HepG2 (cell line): ENCODE measurements around the gene TMEM170B. TPM values are rescaled to one million over a fixed set of nuclear protein-coding genes. Genes with fewer than 3 reads are reported as not detected.

Experiments used
- ATAC-seq: fragments of 200-7000 bp; cut with Tn5 transposase; 3 replicates; pipeline ENCODE4 v1.9.1; 2020; ENCODE audit warnings: mild to moderate bottlenecking, moderate library complexity
- BruUV-seq: library from RNA; stranded (reverse); fragments of 400-500 nt; replicated peaks from 2 replicates; lab custom pipeline; 2021; lab: Mats Ljungman, UMichigan
- CTCF ChIA-PET: fragments of 300-600 bp; formaldehyde crosslinking; extraction: SDS; loops from one replicate; lab custom pipeline; 2021; ENCODE audit warnings: low total read pairs, inconsistent platforms, low intra/inter-chr PET ratio; lab: Yijun Ruan, JAX
- POLR2A ChIA-PET: fragments of 350-600 bp; sonication (Branson Sonifier 250); formaldehyde crosslinking; loops from one replicate; lab custom pipeline; 2020; ENCODE audit warnings: antibody characterized with exemption, inconsistent platforms; lab: Yijun Ruan, JAX
- DNase-seq: peaks from one replicate; pipeline ENCODE4 v3.0.0-alpha.2; 2015; ENCODE audit warnings: low spot score
- FAIRE-seq: peaks from 3 replicates; lab custom pipeline; 2011; peaks lifted over from hg19 to GRCh38; lab: Jason Lieb, UNC
- H2AFZ ChIP-seq: one replicate; pipeline ENCODE4 v1.6.1; 2011; ENCODE audit warnings: low read length, inconsistent platforms
- H3K27ac ChIP-seq: fragments of 300-600 bp; 3 replicates; pipeline ENCODE4 v1.8.0; 2011; ENCODE audit warnings: mixed run types, mild to moderate bottlenecking, mixed read lengths, low read length, inconsistent platforms; ENCODE audit not compliant: insufficient read depth; ENCODE audit errors: extremely low read length
- H3K27me3 ChIP-seq, 2 experiments: fragments of 200-600 bp in 1 of 2; 2 replicates in 1 of 2; 3 replicates in 1 of 2; pipeline versions ENCODE4 v1.6.0 to v1.8.0; 2011; ENCODE audit warnings: low read length in 2 of 2, mild to moderate bottlenecking in 2 of 2, moderate library complexity in 2 of 2, inconsistent platforms in 1 of 2; ENCODE audit not compliant: insufficient read depth in 2 of 2, control insufficient read depth in 1 of 2
- H3K36me3 ChIP-seq, 2 experiments: fragments of 200-600 bp in 1 of 2; replicated peaks in 1 of 2; 2 replicates in 1 of 2; 3 replicates in 1 of 2; pipeline versions ENCODE4 v1.5.1 to v1.8.0; 2011; ENCODE audit warnings: low read length in 2 of 2, inconsistent platforms in 1 of 2; ENCODE audit not compliant: insufficient read depth in 2 of 2, control insufficient read depth in 1 of 2
- H3K4me1 ChIP-seq: 2 replicates; pipeline ENCODE4 v1.5.1; 2012; ENCODE audit warnings: low read length, inconsistent platforms; ENCODE audit not compliant: insufficient read depth
- H3K4me2 ChIP-seq: 2 replicates; pipeline ENCODE4 v1.6.0; 2011; ENCODE audit warnings: low read depth, low read length, inconsistent platforms
- H3K4me3 ChIP-seq, 3 experiments: fragments of 200-600 bp in 1 of 3; sonication (generic), shearing (Covaris generic) in 1 of 3; replicated peaks in 1 of 3; 2 replicates each; pipeline ENCODE4 v1.5.1; 2011 to 2016; ENCODE audit warnings: low read length in 3 of 3, inconsistent platforms in 2 of 3, low read depth in 2 of 3, mild to moderate bottlenecking in 2 of 3, control low read depth in 1 of 3, mixed read lengths in 1 of 3; ENCODE audit not compliant: insufficient read depth in 1 of 3
- H3K79me2 ChIP-seq: one replicate; pipeline ENCODE4 v1.6.1; 2011; ENCODE audit warnings: low read length, inconsistent platforms; ENCODE audit not compliant: insufficient read depth
- H3K9ac ChIP-seq: 2 replicates; pipeline ENCODE4 v1.6.0; 2011; ENCODE audit warnings: mild to moderate bottlenecking, low read depth, low read length, inconsistent platforms; ENCODE audit not compliant: insufficient read depth
- H3K9me3 ChIP-seq: 2 replicates; pipeline ENCODE4 v1.5.1; 2012; ENCODE audit warnings: mild to moderate bottlenecking, low read length
- H4K20me1 ChIP-seq: 2 replicates; pipeline ENCODE4 v1.6.0; 2011; ENCODE audit warnings: inconsistent platforms, mild to moderate bottlenecking, low read length, moderate library complexity; ENCODE audit not compliant: insufficient read depth
- DNMT3B ChIP-seq: conservative IDR thresholded peaks from 2 replicates; pipeline ENCODE4 v1.6.1; 2016; ENCODE audit warnings: missing biosample characterization, control low read depth
- DR1 ChIP-seq: sonication (generic); formaldehyde crosslinking; IDR thresholded peaks from 2 replicates; pipeline ENCODE4 v1.8.0; 2021; ENCODE audit warnings: mild to moderate bottlenecking, missing genetic modification reagents, inconsistent platforms
- FOXA1 ChIP-seq, 2 experiments: fragments of 450-650 bp in 1 of 2; sonication (generic) in 1 of 2; formaldehyde crosslinking in 1 of 2; IDR thresholded peaks; 2 replicates each; pipeline versions ENCODE4 v1.4.0 to v1.6.1; 2016 to 2020; ENCODE audit warnings: missing genetic modification reagents in 1 of 2
- MAFF ChIP-seq: IDR thresholded peaks from 2 replicates; pipeline ENCODE4 v1.6.1; 2011; ENCODE audit warnings: low read depth, low read length, improper control_type of control experiment
- MAFK ChIP-seq, 2 experiments: IDR thresholded peaks in 1 of 2; conservative IDR thresholded peaks in 1 of 2; 2 replicates each; pipeline ENCODE4 v1.6.1; 2011; ENCODE audit warnings: improper control_type of control experiment in 2 of 2, low read length in 2 of 2
- NR1H2 ChIP-seq: sonication (generic); formaldehyde crosslinking; IDR thresholded peaks from 2 replicates; pipeline ENCODE4 v1.8.1; 2022; ENCODE audit warnings: low read depth, missing genetic modification reagents, borderline replicate concordance
- ZBTB25 ChIP-seq: IDR thresholded peaks from 2 replicates; pipeline ENCODE4 v1.6.1; 2018; ENCODE audit warnings: missing genetic modification reagents
- WGBS: methylation state at CpG from one replicate; pipeline ENCODE4 v1.1.6; 2017; ENCODE audit warnings: low lambda C conversion rate; 5-methylcytosine and 5-hydroxymethylcytosine counted together
- in situ Hi-C: cut with HindIII; loops from 2 replicates; pipeline ENCODE4 v1.10.0; 2017; ENCODE audit warnings: low pct_unique_long_range_greater_than_20kb; ENCODE audit not compliant: extremely low pct_ligation_motif_present
- intact Hi-C: fragments of 100-400 bp; cut with micrococcal nuclease; formaldehyde crosslinking; loops from one replicate; pipeline ENCODE4 v1.10.0; 2022; ENCODE audit not compliant: unreplicated experiment
- polyA plus RNA-seq, 8 experiments: library from polyadenylated mRNA; depleted of rRNA in 3 of 8; stranded (reverse) in 7 of 8; unstranded in 1 of 8; fragments of >200 nt; fragmentation: Illumina TruSeq in 4 of 8; extraction: Trizol in 4 of 8; gene quantifications; 2 replicates each; pipeline versions ENCODE4 v1.2.1 to v1.2.3, GENCODE V29; 2011 to 2016; ENCODE audit warnings: low read depth in 4 of 8, missing spikeins in 1 of 8, mixed read lengths in 1 of 8; ENCODE audit not compliant: insufficient read depth in 1 of 8
- total RNA-seq, 5 experiments: library from RNA; depleted of rRNA; stranded (reverse); fragments of >200 nt; fragmentation: Illumina TruSeq; extraction: Trizol; gene quantifications; 2 replicates each; pipeline ENCODE4 v1.2.3, GENCODE V29; 2016; ENCODE audit warnings: low read depth in 1 of 5

Gene TMEM170B
- total and polyA plus RNA-seq, 2 of the 13 experiments (the other 11 are each of a cell fraction or from before 2014, with no cell fraction given): 3.3 to 9.4 TPM

- TF ChIP-seq FOXA1 (IDR thresholded peaks at IDR 0.05): no peak
- peak; percentile 45 for TF ChIP-seq FOXA1 (CRISPR knock-in tag; IDR thresholded peaks at IDR 0.05)
- no peak for TF ChIP-seq ZBTB25 (CRISPR knock-in tag)
- no peak for TF ChIP-seq NR1H2 (CRISPR knock-in tag)
- TF ChIP-seq, all 625 proteins: peak for 1
- peak; percentile 37; the same call in 2 of the 3 replicates for ATAC-seq
- intact Hi-C loops (no loop called here), in situ Hi-C loops (no loop called here)
- Histone ChIP-seq H3K27me3 (no peaks in the 10 kb centered on the region; a peak in 1 of 5 replicates), H2AFZ (no peak overlapping the region), H3K9me3 (no peaks in the 10 kb centered on the region), H3K27ac (no peak overlapping the region), H3K9ac (no peak overlapping the region), H3K4me3 (no peak overlapping the region), H3K4me1 (peaks cover 25% of the 10 kb centered on the region), H3K36me3 (no peaks in the 10 kb centered on the region), H4K20me1 (no peaks in the 10 kb centered on the region), H3K4me2 (no peak overlapping the region), H3K79me2 (no peaks in the 10 kb centered on the region)
- WGBS: 21% methylated on average over 4 of the region's 4 CpGs
- ChIA-PET POLR2A (no interaction called here), CTCF (interaction anchor here (0.6 kb wide), 1 partner anchor 10 kb away, joined by 3 read pairs; no protein-coding TSS in a partner anchor)
- FAIRE-seq: peak; percentile 62
- no peak for DNase-seq
- no TSS peak for BruUV-seq
Measured at GRCh38 chr6:11595903-11596302, 58.4 kb downstream of the TMEM170B start.

DNA sequence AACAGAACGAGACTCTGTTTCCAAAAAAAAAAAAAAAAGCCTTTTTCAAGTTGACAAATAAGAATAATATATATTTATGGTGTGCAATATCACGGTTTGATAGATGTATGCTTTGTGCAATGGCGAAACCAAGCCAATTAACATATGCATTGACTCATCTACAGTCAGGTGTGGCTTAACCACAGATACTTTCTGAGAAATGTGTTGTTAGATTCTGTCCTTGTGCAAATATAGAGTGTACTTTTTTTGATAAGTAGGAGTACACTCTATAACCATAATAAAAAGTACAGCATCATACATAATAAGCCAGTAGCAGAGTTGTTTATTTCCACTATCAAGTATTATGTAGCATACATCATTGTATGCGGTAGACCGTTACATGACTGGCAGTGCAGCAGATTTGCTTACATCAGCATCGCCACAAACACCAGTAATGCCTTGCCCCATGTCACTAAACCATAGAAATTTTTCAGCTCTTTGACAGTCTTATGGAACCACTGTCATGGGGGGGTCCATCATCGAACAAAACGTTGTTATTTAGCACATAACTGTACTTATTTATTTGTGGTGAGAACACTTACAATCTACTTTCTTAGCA lies 59.2 kb downstream of the TMEM170B start:
- H3K4me3 ChIP-seq: no peak overlapping the region
- POLR2A ChIA-PET: no interaction called here
- CTCF ChIA-PET: no interaction called here
- H3K4me1 ChIP-seq: peaks cover 25% of the 10 kb centered on the region
- no peaks in the 10 kb centered on the region for H3K79me2 ChIP-seq
- BruUV-seq: no TSS peak
- TF ChIP-seq MAFF (peak; percentile 78), MAFK (conservative IDR thresholded peaks at IDR 0.05 in 1 of 2, IDR thresholded peaks at IDR 0.05 in 1 of 2; ENCODE audit: low read length in 2 of 2) (peak; percentile 73 to 86), DR1 (CRISPR knock-in tag) (no peak), DNMT3B (CRISPR knock-in tag) (no peak)
- no peak overlapping the region for H3K4me2 ChIP-seq
- FAIRE-seq (no peak), DNase-seq (no peak), ATAC-seq (no peak)
- H3K27ac ChIP-seq: no peak overlapping the region
- no peaks in the 10 kb centered on the region; a peak in 1 of 5 replicates for H3K27me3 ChIP-seq
- no peaks in the 10 kb centered on the region for H3K36me3 ChIP-seq
- in situ Hi-C loops: no loop called here
- intact Hi-C loops: no loop called here
- 49% methylated on average over 8 of the region's 8 CpGs for WGBS
- H3K9ac ChIP-seq: no peak overlapping the region
- H2AFZ ChIP-seq: no peak overlapping the region
- H4K20me1 ChIP-seq: no peaks in the 10 kb centered on the region
- H3K9me3 ChIP-seq: no peaks in the 10 kb centered on the region
